Measurements from ENCODE around the gene ADAM22.

DNA sequence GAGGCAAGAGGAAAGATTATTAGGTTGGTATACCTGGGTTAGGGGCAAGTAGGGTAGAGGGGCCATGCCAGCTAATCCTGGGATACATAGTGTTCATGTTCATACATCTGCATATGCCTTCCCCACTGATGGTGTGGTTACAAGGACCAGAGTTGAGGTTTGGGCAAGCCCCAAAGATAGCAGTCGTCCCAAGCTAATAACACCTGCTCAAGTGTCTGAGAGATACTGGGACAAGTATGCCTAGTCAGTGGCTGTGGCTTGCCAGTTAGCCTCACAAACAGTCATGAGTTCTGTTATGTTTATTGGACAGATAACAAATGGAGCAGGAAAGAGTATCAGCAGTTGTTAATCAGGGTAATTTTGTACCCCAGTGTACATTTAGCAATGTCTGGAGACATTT lies 139.6 kb downstream of the ADAM22 start:
- TF ChIP-seq, protein P1, sequence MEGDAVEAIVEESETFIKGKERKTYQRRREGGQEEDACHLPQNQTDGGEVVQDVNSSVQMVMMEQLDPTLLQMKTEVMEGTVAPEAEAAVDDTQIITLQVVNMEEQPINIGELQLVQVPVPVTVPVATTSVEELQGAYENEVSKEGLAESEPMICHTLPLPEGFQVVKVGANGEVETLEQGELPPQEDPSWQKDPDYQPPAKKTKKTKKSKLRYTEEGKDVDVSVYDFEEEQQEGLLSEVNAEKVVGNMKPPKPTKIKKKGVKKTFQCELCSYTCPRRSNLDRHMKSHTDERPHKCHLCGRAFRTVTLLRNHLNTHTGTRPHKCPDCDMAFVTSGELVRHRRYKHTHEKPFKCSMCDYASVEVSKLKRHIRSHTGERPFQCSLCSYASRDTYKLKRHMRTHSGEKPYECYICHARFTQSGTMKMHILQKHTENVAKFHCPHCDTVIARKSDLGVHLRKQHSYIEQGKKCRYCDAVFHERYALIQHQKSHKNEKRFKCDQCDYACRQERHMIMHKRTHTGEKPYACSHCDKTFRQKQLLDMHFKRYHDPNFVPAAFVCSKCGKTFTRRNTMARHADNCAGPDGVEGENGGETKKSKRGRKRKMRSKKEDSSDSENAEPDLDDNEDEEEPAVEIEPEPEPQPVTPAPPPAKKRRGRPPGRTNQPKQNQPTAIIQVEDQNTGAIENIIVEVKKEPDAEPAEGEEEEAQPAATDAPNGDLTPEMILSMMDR (IDR thresholded peaks at IDR 0.05; ENCODE audit: poor library complexity) = no peak
- no peak for TF ChIP-seq EZH2 (IDR thresholded peaks at IDR 0.05; ENCODE audit: borderline replicate concordance)

Data from hepatocyte (in vitro differentiated cells).